ENCODE data around the gene TENM4.

The TENM4 gene

GRCh38 chr11:78635814-78636506 is 804.9 kb downstream of the TENM4 start:
- Histone ChIP-seq H3K27ac (ENCODE audit: low read length) (no peak overlapping the region), H3K79me2 (ENCODE audit: insufficient read depth, low read length) (no peaks in the 10 kb centered on the region), H3K4me3 (ENCODE audit: low read depth in 1 of 2, low read length in 2 of 2) (no peak overlapping the region), H3K27me3 (ENCODE audit: insufficient read depth, low read length, poor library complexity) (no peaks in the 10 kb centered on the region), H2AFZ (ENCODE audit: low read depth, low read length) (no peak overlapping the region), H3K9me3 (ENCODE audit: insufficient read depth, low read length, severe bottlenecking) (peaks cover 2% of the 10 kb centered on the region), H3K9ac (ENCODE audit: low read depth, low read length) (no peak overlapping the region), H4K20me1 (ENCODE audit: insufficient read depth, low read length) (no peaks in the 10 kb centered on the region), H3K4me1 (ENCODE audit: insufficient read depth, low read length) (no peaks in the 10 kb centered on the region), H3K36me3 (ENCODE audit: insufficient read depth, low read length) (no peaks in the 10 kb centered on the region), H3K4me2 (ENCODE audit: insufficient read depth, low read length) (no peak overlapping the region)
- no peak for DNase-seq
- TF ChIP-seq EZH2 (IDR thresholded peaks at IDR 0.05; ENCODE audit: borderline replicate concordance, low read depth, low read length, severe bottlenecking) = no peak
- TF ChIP-seq CTCF (IDR thresholded peaks at IDR 0.05; ENCODE audit: borderline replicate concordance, extremely low read depth, low read length, poor library complexity, severe bottlenecking) = no peak
- ATAC-seq (ENCODE audit: insufficient read depth, low read depth) = no peak

- no peak overlapping the region for H3K9ac ChIP-seq (ENCODE audit: low read depth, low read length)
- TF ChIP-seq EZH2 (IDR thresholded peaks at IDR 0.05; ENCODE audit: borderline replicate concordance, low read depth, low read length, severe bottlenecking) (no peak), CTCF (IDR thresholded peaks at IDR 0.05; ENCODE audit: borderline replicate concordance, extremely low read depth, low read length, poor library complexity, severe bottlenecking) (no peak)
- no peak for DNase-seq
- no peak overlapping the region for H3K4me3 ChIP-seq (ENCODE audit: low read depth in 1 of 2, low read length in 2 of 2)
- no peaks in the 10 kb centered on the region for H3K27me3 ChIP-seq (ENCODE audit: insufficient read depth, low read length, poor library complexity)
- H4K20me1 ChIP-seq (ENCODE audit: insufficient read depth, low read length) = no peaks in the 10 kb centered on the region
- H3K4me1 ChIP-seq (ENCODE audit: insufficient read depth, low read length) = no peaks in the 10 kb centered on the region
- H3K36me3 ChIP-seq (ENCODE audit: insufficient read depth, low read length) = no peaks in the 10 kb centered on the region
- peaks cover 8% of the 10 kb centered on the region for H3K9me3 ChIP-seq (ENCODE audit: insufficient read depth, low read length, severe bottlenecking)
- H2AFZ ChIP-seq (ENCODE audit: low read depth, low read length) = no peak overlapping the region
- H3K79me2 ChIP-seq (ENCODE audit: insufficient read depth, low read length) = no peaks in the 10 kb centered on the region
- no peak overlapping the region for H3K27ac ChIP-seq (ENCODE audit: low read length)
- no peak for ATAC-seq (ENCODE audit: insufficient read depth, low read depth)
- H3K4me2 ChIP-seq (ENCODE audit: insufficient read depth, low read length) = no peak overlapping the region
Measured at GRCh38 chr11:78633516-78634310, 807.1 kb downstream of the TENM4 start.

- no peak for TF ChIP-seq CTCF (IDR thresholded peaks at IDR 0.05; ENCODE audit: borderline replicate concordance, extremely low read depth, low read length, poor library complexity, severe bottlenecking)
- TF ChIP-seq EZH2 (IDR thresholded peaks at IDR 0.05; ENCODE audit: borderline replicate concordance, low read depth, low read length, severe bottlenecking) = no peak
- no peak for ATAC-seq (ENCODE audit: insufficient read depth, low read depth)
- H4K20me1 ChIP-seq (ENCODE audit: insufficient read depth, low read length) = no peaks in the 10 kb centered on the region
- H3K9ac ChIP-seq (ENCODE audit: low read depth, low read length) = no peak overlapping the region
- no peak overlapping the region for H3K4me2 ChIP-seq (ENCODE audit: insufficient read depth, low read length)
- H3K27ac ChIP-seq (ENCODE audit: low read length) = no peak overlapping the region
- no peaks in the 10 kb centered on the region for H3K4me1 ChIP-seq (ENCODE audit: insufficient read depth, low read length)
- H3K36me3 ChIP-seq (ENCODE audit: insufficient read depth, low read length) = no peaks in the 10 kb centered on the region
- peaks cover 8% of the 10 kb centered on the region for H3K9me3 ChIP-seq (ENCODE audit: insufficient read depth, low read length, severe bottlenecking)
- no peak for DNase-seq
- no peaks in the 10 kb centered on the region for H3K79me2 ChIP-seq (ENCODE audit: insufficient read depth, low read length)
- H2AFZ ChIP-seq (ENCODE audit: low read depth, low read length) = no peak overlapping the region
- no peak overlapping the region for H3K4me3 ChIP-seq (ENCODE audit: low read depth in 1 of 2, low read length in 2 of 2)
- no peaks in the 10 kb centered on the region for H3K27me3 ChIP-seq (ENCODE audit: insufficient read depth, low read length, poor library complexity)
Measured at GRCh38 chr11:78630561-78631303, 810.1 kb downstream of the TENM4 start.

All from DND-41 (cell line).